Endodermal cell (in vitro differentiated cells): Measurements from ENCODE around the gene NLRP5. TPM values are rescaled to one million over a fixed set of nuclear protein-coding genes. Genes with fewer than 3 reads are reported as not detected.

Source experiments
- DNase-seq: peaks from one replicate; pipeline ENCODE4 v3.0.0-alpha.2; 2017
- H3K27ac ChIP-seq: 2 replicates; pipeline ENCODE4 v1.5.1; 2013; ENCODE audit warnings: mild to moderate bottlenecking, low read depth, low read length, moderate library complexity
- H3K27me3 ChIP-seq: 2 replicates; pipeline ENCODE4 v1.6.1; 2013; ENCODE audit warnings: mild to moderate bottlenecking, low read length, moderate library complexity; ENCODE audit not compliant: insufficient read depth, control insufficient read depth, poor library complexity, severe bottlenecking
- H3K36me3 ChIP-seq: 2 replicates; pipeline ENCODE4 v1.7.0; 2013; ENCODE audit warnings: mild to moderate bottlenecking, low read length, moderate library complexity; ENCODE audit not compliant: control insufficient read depth, insufficient read depth
- H3K4me1 ChIP-seq: one replicate; pipeline ENCODE4 v1.7.0; 2013; ENCODE audit warnings: low read length; ENCODE audit not compliant: control insufficient read depth, insufficient read depth
- H3K4me3 ChIP-seq: 2 replicates; pipeline ENCODE4 v1.5.1; 2013; ENCODE audit warnings: mild to moderate bottlenecking, low read length, moderate library complexity
- H3K9ac ChIP-seq: 2 replicates; pipeline ENCODE4 v1.6.1; 2013; ENCODE audit warnings: mild to moderate bottlenecking, low read length, moderate library complexity; ENCODE audit not compliant: poor library complexity, severe bottlenecking; ENCODE audit errors: extremely low read depth
- H3K9me3 ChIP-seq: 2 replicates; pipeline ENCODE4 v1.6.1; 2013; ENCODE audit warnings: mild to moderate bottlenecking, low read length, moderate library complexity; ENCODE audit not compliant: control insufficient read depth
- H3K27ac Mint-ChIP-seq: 2 replicates; pipeline ENCODE4 v1.8.0; 2020; ENCODE audit warnings: mixed read lengths
- H3K27me3 Mint-ChIP-seq: 2 replicates; pipeline ENCODE4 v1.8.0; 2021; ENCODE audit warnings: mild to moderate bottlenecking, mixed read lengths; ENCODE audit not compliant: insufficient read depth
- H3K36me3 Mint-ChIP-seq: 2 replicates; pipeline ENCODE4 v1.8.0; 2020; ENCODE audit warnings: low read depth, mixed read lengths
- H3K4me1 Mint-ChIP-seq: 2 replicates; pipeline ENCODE4 v1.8.0; 2020; ENCODE audit warnings: mixed read lengths
- H3K4me3 Mint-ChIP-seq: 2 replicates; pipeline ENCODE4 v1.8.0; 2020; ENCODE audit warnings: mild to moderate bottlenecking, moderate library complexity, mixed read lengths
- H3K9me3 Mint-ChIP-seq: 2 replicates; pipeline ENCODE4 v1.8.0; 2020; ENCODE audit warnings: mild to moderate bottlenecking, mixed read lengths
- CTCF ChIP-seq: fragments of 200-600 bp; sonication (generic); conservative IDR thresholded peaks from 2 replicates; pipeline ENCODE4 v1.5.0; 2021; ENCODE audit warnings: antibody characterized with exemption, mild to moderate bottlenecking
- WGBS, 2 experiments: methylation state at CpG; one replicate each; pipeline versions ENCODE4 v1.1.5 to v1.1.7; 2013; ENCODE audit warnings: missing lambda C conversion rate in 2 of 2, mixed read lengths in 1 of 2; ENCODE audit not compliant: insufficient coverage in 1 of 2, insufficient read length in 1 of 2; 5-methylcytosine and 5-hydroxymethylcytosine counted together
- long read RNA-seq, 4 experiments: library from polyadenylated mRNA in 2 of 4; library from RNA in 1 of 4; library from capped mRNA in 1 of 4; stranded (forward) in 3 of 4; unstranded in 1 of 4; transcript quantifications; one replicate each; pipeline ENCODE4 v2.0.0, GENCODE V29; 2020 to 2021; ENCODE audit warnings: inconsistent platforms in 1 of 4
- polyA plus RNA-seq, 2 experiments: library from polyadenylated mRNA; stranded (reverse); fragments of 50-300 nt; gene quantifications; one replicate each; pipeline ENCODE4 v1.2.3, GENCODE V29; 2013
- total RNA-seq, 2 donors: library from RNA; stranded (reverse); fragmentation: NEBNext Ultra II Directional in 1 of 2; extraction: Animal tissue kit (Norgen Biotek cat#: 25700) in 1 of 2; gene quantifications; 2 replicates in 1 of 2; 3 replicates in 1 of 2; pipeline ENCODE4 v1.2.1, GENCODE V29; 2021

NLRP5 gene
- not detected for total RNA-seq
- polyA plus RNA-seq (2013, experiment 1 of 2), result not detected
- not detected for polyA plus RNA-seq (2013, experiment 2 of 2)
- long read RNA-seq, experiment 1, result 0 reads
- long read RNA-seq, experiment 2, result 0 reads
- long read RNA-seq, experiment 3, result 0 reads
- long read RNA-seq, experiment 4, result 0 reads

GRCh38 chr19:55986487-55986886 lies at the start of gene NLRP5:
TSS of gene NLRP5 (plus strand) at chr19:55986775.
- peaks cover 84% of the 10 kb centered on the region for H3K9me3 Mint-ChIP-seq
- no peak within 1 kb of the TSS for H3K4me3 Mint-ChIP-seq
- peaks cover 63% of the 10 kb centered on the region for H3K9me3 ChIP-seq
- H3K36me3 Mint-ChIP-seq, result peaks cover 1% of the 10 kb centered on the region
- H3K27me3 ChIP-seq, result no peaks in the 10 kb centered on the region
- peaks cover 2% of the 10 kb centered on the region for H3K27me3 Mint-ChIP-seq
- 68 to 85% methylated on average over 3 to 10 of the region's 10 CpGs for WGBS, 2 experiments
- no peaks in the 10 kb centered on the region for H3K4me1 ChIP-seq
- no peak for TF ChIP-seq CTCF
- no peak within 1 kb of the TSS for H3K9ac ChIP-seq
- H3K4me1 Mint-ChIP-seq, result no peaks in the 10 kb centered on the region
- H3K27ac Mint-ChIP-seq, result no peak within 1 kb of the TSS
- no peak for DNase-seq
- no peak within 1 kb of the TSS for H3K4me3 ChIP-seq
- H3K36me3 ChIP-seq, result no peaks in the 10 kb centered on the region
- H3K27ac ChIP-seq, result no peak within 1 kb of the TSS

DNA sequence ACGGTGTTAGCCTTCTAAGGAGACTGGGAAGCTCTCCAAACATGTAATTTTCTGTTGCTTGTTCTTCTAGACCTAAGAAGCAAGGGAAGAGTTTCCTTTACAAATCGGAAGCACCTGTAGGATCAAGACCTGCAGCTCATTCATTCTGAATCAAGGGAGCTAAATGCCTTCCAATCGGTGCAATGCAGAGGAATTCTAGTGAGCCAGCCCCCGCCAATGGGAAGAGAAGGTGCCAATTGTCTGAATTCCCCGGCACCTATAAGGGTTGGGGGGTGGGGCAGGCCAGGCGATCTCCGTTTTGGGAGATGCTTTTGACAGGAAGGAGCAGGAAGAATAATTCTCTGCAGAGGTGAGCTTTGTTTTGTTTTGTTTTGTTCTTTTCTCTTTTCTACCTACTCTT lies 47.4 kb upstream of the NLRP5 start:
- Histone ChIP-seq H3K9me3 (peaks cover 57% of the 10 kb centered on the region), H3K27me3 (no peaks in the 10 kb centered on the region), H3K36me3 (no peaks in the 10 kb centered on the region), H3K4me1 (no peaks in the 10 kb centered on the region), H3K27ac (no peak overlapping the region), H3K4me3 (no peak overlapping the region), H3K9ac (no peak overlapping the region)
- TF ChIP-seq CTCF, result no peak
- Mint-ChIP-seq H3K36me3 (peaks cover 3% of the 10 kb centered on the region), H3K4me3 (no peak overlapping the region), H3K4me1 (no peaks in the 10 kb centered on the region), H3K27ac (no peak overlapping the region), H3K9me3 (peaks cover 90% of the 10 kb centered on the region), H3K27me3 (no peaks in the 10 kb centered on the region)
- no peak for DNase-seq
- 63 to 66% methylated on average over 3 to 7 of the region's 7 CpGs for WGBS, 2 experiments

DNA sequence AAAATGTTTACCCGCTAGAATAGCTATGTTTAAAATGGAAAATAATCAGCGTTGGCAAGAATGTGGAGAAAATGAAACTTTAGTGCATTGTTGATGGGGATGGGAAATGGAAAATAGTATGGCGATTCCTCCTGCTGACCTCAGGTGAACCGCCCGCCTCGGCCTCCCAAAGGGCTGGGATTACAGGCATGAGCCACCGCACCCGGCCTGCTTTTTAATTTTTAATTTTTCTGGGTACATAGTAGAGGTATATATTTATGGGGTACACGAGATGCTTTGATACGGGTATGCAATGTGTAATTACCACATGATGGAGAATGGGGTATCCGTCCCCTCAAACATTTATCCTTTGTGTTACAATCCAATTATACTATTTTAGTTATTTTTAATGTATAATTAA lies 46.3 kb upstream of the NLRP5 start:
- TF ChIP-seq CTCF, result no peak
- Histone ChIP-seq H3K4me3 (no peak overlapping the region), H3K27me3 (no peaks in the 10 kb centered on the region), H3K27ac (no peak overlapping the region), H3K9ac (no peak overlapping the region), H3K36me3 (no peaks in the 10 kb centered on the region), H3K9me3 (peaks cover 46% of the 10 kb centered on the region), H3K4me1 (no peaks in the 10 kb centered on the region)
- Mint-ChIP-seq H3K27me3 (no peaks in the 10 kb centered on the region), H3K4me1 (no peaks in the 10 kb centered on the region), H3K4me3 (no peak overlapping the region), H3K27ac (no peak overlapping the region), H3K36me3 (peaks cover 3% of the 10 kb centered on the region), H3K9me3 (peaks cover 90% of the 10 kb centered on the region)
- WGBS, 2 experiments, result 76 to 87% methylated on average over 7 to 10 of the region's 11 CpGs
- no peak for DNase-seq
